TTC549 (cell line): Measurements from ENCODE around the gene OLFML1.

ENCODE experiments used
- FAIRE-seq: peaks from 2 replicates; lab custom pipeline; 2012; peaks lifted over from hg19 to GRCh38; lab: Jason Lieb, UNC

The OLFML1 gene

DNA sequence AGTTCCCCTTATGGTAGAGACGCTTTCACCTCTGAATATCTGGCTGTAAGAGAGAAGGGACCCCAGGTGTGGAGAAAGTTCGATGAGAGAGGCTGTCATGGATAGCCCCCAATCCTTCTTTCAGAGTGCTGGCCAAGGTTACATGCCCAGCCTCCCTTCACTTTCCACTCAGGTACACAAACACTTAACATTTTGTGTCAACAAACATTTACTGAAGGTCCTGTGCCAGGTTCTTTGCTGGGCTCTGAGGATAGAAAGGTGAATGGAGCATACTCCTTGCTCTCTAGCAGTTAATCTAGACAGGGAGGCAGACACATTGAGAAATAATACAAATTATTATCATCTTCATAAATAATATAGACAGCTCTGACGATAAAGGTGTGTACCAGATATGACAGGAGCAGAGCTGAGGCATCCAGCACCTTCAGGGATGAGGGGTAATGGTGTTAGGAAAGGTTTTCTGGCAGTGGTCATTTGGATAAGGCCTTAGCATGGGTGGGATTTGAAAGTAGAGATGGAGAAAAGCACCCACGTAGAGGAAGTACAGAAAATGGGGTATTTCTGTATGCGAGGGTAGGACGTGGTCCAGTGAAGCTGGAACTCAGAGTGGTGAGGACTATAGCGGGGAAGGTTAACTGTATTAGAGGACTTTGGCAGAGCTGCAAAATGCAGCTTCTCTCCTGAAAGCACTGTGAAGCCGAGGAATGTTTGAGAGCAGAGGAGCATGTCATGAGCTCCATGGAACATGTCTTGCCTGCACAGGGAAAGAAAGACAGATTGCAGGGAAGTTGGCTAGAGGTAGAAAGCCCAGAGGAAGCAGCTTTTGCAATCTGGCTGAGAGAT is 48.1 kb downstream of the OLFML1 start:
- FAIRE-seq: no peak

DNA sequence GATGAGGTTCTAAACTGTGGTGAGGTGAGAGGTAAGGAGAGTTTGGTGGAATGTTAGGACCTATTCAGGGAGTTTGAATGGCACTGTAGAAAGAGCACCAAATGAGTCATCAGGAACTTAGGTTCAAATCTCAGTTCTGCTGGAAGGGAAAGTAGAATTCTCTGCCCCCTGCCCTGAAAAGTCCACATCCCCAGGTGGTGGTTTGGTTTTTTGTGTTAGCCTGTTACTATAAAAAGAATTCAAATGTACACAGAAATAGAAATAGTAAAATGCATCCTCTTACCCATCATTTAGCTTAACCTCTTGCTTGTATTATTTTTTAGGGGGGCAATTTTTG is 48.7 kb downstream of the OLFML1 start:
- FAIRE-seq: no peak

GRCh38 chr11:7536100-7536499 is 50.8 kb downstream of the OLFML1 start:
- FAIRE-seq: no peak

DNA sequence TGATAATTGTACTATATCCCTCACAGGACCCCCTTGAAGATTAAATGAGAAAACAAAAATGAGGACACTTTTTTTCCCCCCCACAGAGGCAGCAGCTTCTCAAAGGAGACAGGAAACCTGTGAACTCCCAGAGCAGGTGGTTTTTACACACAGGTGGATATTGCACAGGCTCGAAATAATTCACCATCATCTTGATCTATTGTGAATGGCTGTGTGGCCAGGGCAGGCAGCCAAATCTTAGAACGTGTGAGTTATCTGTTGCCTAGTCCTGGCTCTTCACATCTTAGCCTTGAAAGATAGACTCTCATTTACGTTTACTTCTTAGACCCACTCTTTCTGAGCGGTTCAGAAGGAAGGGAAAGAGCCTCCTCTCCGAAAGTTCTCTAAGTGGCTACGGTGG is 52.0 kb downstream of the OLFML1 start:
- no peak for FAIRE-seq

GRCh38 chr11:7538031-7538430 is 52.7 kb downstream of the OLFML1 start:
- FAIRE-seq: no peak

DNA sequence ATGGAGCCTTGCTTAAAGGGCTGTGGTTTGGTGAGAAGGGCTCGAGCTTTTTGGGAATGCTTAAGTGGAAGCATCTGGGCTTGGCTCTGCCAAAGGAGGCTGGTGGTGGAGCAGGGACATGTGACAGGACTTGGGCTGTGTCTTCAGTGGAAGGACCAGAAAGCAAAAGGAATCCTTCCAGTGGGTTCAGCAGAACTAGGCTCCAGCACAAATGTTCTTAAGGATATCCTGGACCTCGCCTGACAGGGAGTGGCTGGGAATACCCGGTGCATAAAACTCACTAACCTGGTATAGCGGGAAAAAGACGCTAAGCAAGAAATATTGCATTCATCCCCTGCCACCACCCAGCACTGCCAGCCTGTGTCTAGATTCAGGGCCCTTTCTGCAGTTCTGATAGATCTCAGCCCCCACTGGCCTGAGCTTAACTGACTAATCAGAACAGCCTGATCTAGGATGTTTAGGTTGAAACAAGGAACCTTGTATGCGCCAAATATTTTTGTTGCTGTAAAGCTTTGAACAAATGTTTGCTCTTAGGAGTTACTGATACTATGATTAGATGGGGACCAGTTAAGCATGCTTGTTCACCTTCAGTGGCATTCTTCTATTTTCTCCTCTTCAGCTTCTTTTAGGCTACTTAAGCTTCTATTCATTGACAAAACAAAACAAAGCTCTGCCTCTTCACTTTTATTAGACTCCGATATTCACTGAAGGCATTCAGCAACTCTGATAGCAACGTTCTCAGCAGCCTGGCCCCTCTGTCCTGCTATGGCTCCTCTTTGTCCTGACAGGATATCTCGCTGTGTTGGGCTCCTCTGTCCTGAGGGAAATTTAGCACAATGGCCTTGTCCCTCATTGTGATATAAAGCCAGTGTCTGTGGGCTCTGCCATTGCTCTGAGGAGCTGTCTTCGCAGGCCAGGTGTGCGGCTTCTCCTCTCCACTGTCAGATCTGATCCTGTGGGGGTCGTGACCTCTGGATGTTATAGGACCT is 53.5 kb downstream of the OLFML1 start:
- FAIRE-seq: no peak

DNA sequence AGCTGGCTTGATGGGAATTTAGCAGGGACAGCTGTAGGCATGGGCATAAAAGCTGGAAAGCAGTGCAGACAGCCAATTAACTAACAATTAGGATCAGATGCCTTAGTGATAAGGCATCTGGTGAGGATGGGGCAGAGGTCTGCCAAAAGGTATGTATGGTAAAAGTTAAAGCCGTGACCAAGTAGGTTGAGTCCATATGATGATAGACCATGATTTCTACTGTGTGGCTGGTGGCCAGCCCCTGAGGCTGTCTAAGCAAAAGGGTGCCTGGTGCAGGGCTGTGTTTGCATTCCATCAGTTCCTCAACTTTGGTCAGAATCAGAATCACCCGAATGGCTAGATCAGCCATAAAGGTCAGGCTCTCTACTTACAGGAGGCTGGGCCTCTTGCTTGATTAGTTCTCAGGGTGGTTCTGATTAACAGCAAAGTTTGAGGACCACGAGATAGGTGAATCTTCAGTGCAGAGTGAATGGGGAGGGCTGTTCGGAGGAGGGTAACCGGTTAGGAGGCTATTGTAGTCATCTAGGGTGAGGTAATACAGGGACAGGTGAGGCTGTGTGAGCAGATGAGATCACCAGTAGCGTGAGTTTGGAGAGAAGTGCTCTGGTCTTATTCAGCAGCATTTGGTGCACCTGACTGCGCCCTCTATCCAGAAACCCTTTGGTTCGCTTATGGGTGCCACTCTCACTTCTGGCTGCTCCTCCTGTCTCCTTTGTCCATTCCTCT is 55.7 kb downstream of the OLFML1 start:
- no peak for FAIRE-seq

- no peak for FAIRE-seq
Measured at GRCh38 chr11:7543302-7543701, 58.0 kb downstream of the OLFML1 start.

- FAIRE-seq: no peak
Measured at GRCh38 chr11:7544021-7544420, 58.7 kb downstream of the OLFML1 start.

DNA sequence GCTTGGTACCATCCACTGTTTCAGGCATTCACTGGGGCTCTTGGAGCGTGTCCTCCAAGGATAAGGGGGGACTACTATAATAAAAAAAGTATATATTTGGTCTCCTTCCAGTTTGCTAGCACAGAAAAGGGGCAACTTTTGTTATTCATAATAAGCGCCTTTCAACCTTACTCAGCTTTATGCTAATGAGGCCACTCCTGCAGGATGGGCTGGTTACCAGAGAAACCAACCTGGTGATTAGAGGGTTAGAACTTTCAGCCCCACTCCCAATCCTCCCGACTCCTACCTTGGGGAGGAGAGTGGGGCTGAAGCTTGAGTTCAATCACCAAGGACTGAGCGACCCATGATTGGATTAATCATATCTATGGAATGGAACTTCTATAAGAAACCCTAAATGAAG is 60.3 kb downstream of the OLFML1 start:
- no peak for FAIRE-seq

GRCh38 chr11:7546324-7546791 is 61.1 kb downstream of the OLFML1 start:
- FAIRE-seq: no peak

GRCh38 chr11:7547687-7548086 is 62.4 kb downstream of the OLFML1 start:
- no peak for FAIRE-seq

DNA sequence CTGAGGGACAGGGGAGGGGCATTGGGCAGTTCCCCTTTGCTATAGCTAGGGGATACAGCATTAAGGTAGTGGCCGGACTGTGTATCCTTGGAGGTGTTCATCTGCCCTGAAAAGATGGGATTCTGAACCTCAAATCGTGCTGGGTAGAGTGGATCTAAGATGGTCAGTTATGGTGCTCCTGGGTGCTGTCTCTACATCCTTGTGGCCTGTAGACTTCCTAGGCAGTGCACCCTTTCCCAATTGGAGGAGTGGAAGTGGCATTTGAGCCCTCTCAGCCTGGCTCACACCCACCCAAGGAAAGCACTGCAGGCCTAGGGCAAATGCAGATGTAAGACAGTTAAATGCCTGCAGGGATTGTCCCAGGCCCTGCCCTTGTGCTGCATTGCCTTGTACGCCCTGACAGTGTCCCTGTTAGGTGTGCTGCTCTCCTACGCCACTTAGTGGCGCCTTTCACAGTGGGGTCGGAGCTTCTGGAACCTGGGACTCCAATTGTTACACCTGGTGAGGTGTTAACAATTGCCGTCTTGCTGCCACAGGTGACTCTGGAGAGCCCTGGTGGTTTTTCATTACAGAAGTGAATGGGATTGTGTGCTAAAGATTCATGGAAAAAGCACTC is 63.5 kb downstream of the OLFML1 start:
- no peak for FAIRE-seq

GRCh38 chr11:7549681-7550080 is 64.4 kb downstream of the OLFML1 start:
- no peak for FAIRE-seq

GRCh38 chr11:7551571-7551970 is 66.3 kb downstream of the OLFML1 start:
- no peak for FAIRE-seq

- FAIRE-seq: no peak
Measured at GRCh38 chr11:7552666-7553065, 67.4 kb downstream of the OLFML1 start.

- FAIRE-seq: no peak
Measured at GRCh38 chr11:7555052-7555699, 69.9 kb downstream of the OLFML1 start.

- FAIRE-seq: no peak
Measured at GRCh38 chr11:7558046-7558445, 72.7 kb downstream of the OLFML1 start.

GRCh38 chr11:7559398-7560283 is 74.3 kb downstream of the OLFML1 start:
- FAIRE-seq: no peak
